HS-27A (cell line): ENCODE data around the gene HES6.

Source experiments
- DNase-seq: peaks from one replicate; pipeline ENCODE4 v3.0.0-alpha.2; 2012; ENCODE audit warnings: low read depth, missing footprints

HES6 gene

GRCh38 chr2:238233625-238234024 is 6.2 kb downstream of the HES6 start:
- DNase-seq: no peak

GRCh38 chr2:238231809-238232208 is 8.0 kb downstream of the HES6 start:
- no peak for DNase-seq

GRCh38 chr2:238231251-238231793 is 8.5 kb downstream of the HES6 start:
- no peak for DNase-seq

GRCh38 chr2:238230699-238231098 is 9.1 kb downstream of the HES6 start:
- no peak for DNase-seq

- no peak for DNase-seq
Measured at GRCh38 chr2:238228700-238229099, 11.1 kb downstream of the HES6 start.

GRCh38 chr2:238227587-238228032 is 12.2 kb downstream of the HES6 start:
- DNase-seq: no peak

GRCh38 chr2:238226698-238227586 is 12.9 kb downstream of the HES6 start:
- DNase-seq: no peak

- no peak for DNase-seq
Measured at GRCh38 chr2:238225911-238226697, 13.7 kb downstream of the HES6 start.

- DNase-seq: no peak
Measured at GRCh38 chr2:238225121-238225520, 14.7 kb downstream of the HES6 start.

- DNase-seq: no peak
Measured at GRCh38 chr2:238224356-238225035, 15.3 kb downstream of the HES6 start.

- DNase-seq: no peak
Measured at GRCh38 chr2:238220892-238221521, 18.8 kb downstream of the HES6 start.

GRCh38 chr2:238220274-238220891 is 19.5 kb downstream of the HES6 start:
- DNase-seq: no peak

- DNase-seq: no peak
Measured at GRCh38 chr2:238216651-238217184, 23.1 kb downstream of the HES6 start.

- DNase-seq: no peak
Measured at GRCh38 chr2:238207006-238207405, 32.8 kb downstream of the HES6 start.

GRCh38 chr2:238203973-238204683 is 35.7 kb downstream of the HES6 start:
- DNase-seq: no peak

- DNase-seq: no peak
Measured at GRCh38 chr2:238203094-238203972, 36.5 kb downstream of the HES6 start, which contains the start of gene ILKAP. Gene ILKAP (minus strand): TSS chr2:238203695. CDS start chr2:238203553, 142 bp downstream.

GRCh38 chr2:238202326-238203093 is 37.3 kb downstream of the HES6 start:
- DNase-seq: no peak

- DNase-seq: no peak
Measured at GRCh38 chr2:238190445-238190844, 49.4 kb downstream of the HES6 start.
